CD4-positive, alpha-beta memory T cell (primary cell): Measurements from ENCODE around the gene MRPL46. TPM values are rescaled to one million over a fixed set of nuclear protein-coding genes. Genes with fewer than 3 reads are reported as not detected.

ENCODE experiments used
- CTCF ChIA-PET: fragments of 350-600 bp; sonication (Branson Sonifier 250); formaldehyde crosslinking; loops from one replicate; lab custom pipeline; 2021; ENCODE audit warnings: inconsistent platforms; ENCODE audit not compliant: partially characterized antibody; lab: Charles Lee
- POLR2A ChIA-PET: fragments of 350-600 bp; sonication (Branson Sonifier 250); formaldehyde crosslinking; loops from one replicate; lab custom pipeline; 2021; ENCODE audit not compliant: partially characterized antibody; lab: Charles Lee
- DNase-seq, 5 donors: peaks; one replicate each; pipeline versions ENCODE4 v3.0.0 to v3.0.0-alpha.2; 2020 to 2022; ENCODE audit warnings: mixed read lengths in 1 of 5
- H3K27ac ChIP-seq: one replicate; pipeline ENCODE4 v1.7.0; 2013; ENCODE audit warnings: low read depth, low read length
- H3K27me3 ChIP-seq: 2 replicates; pipeline ENCODE4 v1.7.0; 2013; ENCODE audit warnings: mild to moderate bottlenecking, low read length, moderate library complexity; ENCODE audit not compliant: insufficient read depth
- H3K36me3 ChIP-seq: 2 replicates; pipeline ENCODE4 v1.7.0; 2013; ENCODE audit warnings: mild to moderate bottlenecking, low read length, moderate library complexity; ENCODE audit not compliant: insufficient read depth
- H3K4me1 ChIP-seq: 2 replicates; pipeline ENCODE4 v1.7.0; 2013; ENCODE audit warnings: mild to moderate bottlenecking, low read length, moderate library complexity; ENCODE audit not compliant: insufficient read depth
- H3K4me3 ChIP-seq, 2 donors: one replicate each; pipeline ENCODE4 v1.7.0; 2013; ENCODE audit warnings: low read length in 2 of 2, mild to moderate bottlenecking in 1 of 2
- H3K9me3 ChIP-seq, 2 donors: one replicate each; pipeline ENCODE4 v1.7.0; 2013; ENCODE audit warnings: low read length in 2 of 2, control low read depth in 1 of 2; ENCODE audit not compliant: control insufficient read depth in 1 of 2
- H3K27ac Mint-ChIP-seq, 7 donors: one replicate each; pipeline ENCODE4 v1.8.0; 2020 to 2021; ENCODE audit warnings: mixed read lengths in 7 of 7, mild to moderate bottlenecking in 6 of 7, inconsistent platforms in 3 of 7, moderate library complexity in 3 of 7
- H3K27me3 Mint-ChIP-seq, 2 donors: one replicate each; pipeline ENCODE4 v1.8.0; 2020 to 2021; ENCODE audit warnings: mixed read lengths in 2 of 2
- H3K36me3 Mint-ChIP-seq, 2 donors: one replicate each; pipeline ENCODE4 v1.8.0; 2020 to 2021; ENCODE audit warnings: mixed read lengths in 2 of 2, inconsistent platforms in 1 of 2, mild to moderate bottlenecking in 1 of 2
- H3K4me1 Mint-ChIP-seq, 4 donors: one replicate each; pipeline ENCODE4 v1.8.0; 2020 to 2021; ENCODE audit warnings: mixed read lengths in 4 of 4, mild to moderate bottlenecking in 1 of 4
- H3K4me3 Mint-ChIP-seq, 8 donors: one replicate each; pipeline ENCODE4 v1.8.0; 2020 to 2021; ENCODE audit warnings: mixed read lengths in 8 of 8, mild to moderate bottlenecking in 7 of 8, moderate library complexity in 6 of 8, inconsistent platforms in 3 of 8
- H3K9me3 Mint-ChIP-seq, 8 donors: one replicate each; pipeline ENCODE4 v1.8.0; 2020 to 2021; ENCODE audit warnings: mixed read lengths in 8 of 8, mild to moderate bottlenecking in 5 of 8, inconsistent platforms in 3 of 8, moderate library complexity in 1 of 8
- intact Hi-C: fragments of 100-400 bp; cut with micrococcal nuclease; formaldehyde crosslinking; loops from one replicate; pipeline ENCODE4 v1.15.1; 2023
- polyA plus RNA-seq, 2 donors: library from polyadenylated mRNA; unstranded; fragments of 300-500 nt; fragmentation: Illumina TruSeq; gene quantifications; one replicate each; pipeline ENCODE4 v1.2.3, GENCODE V29; 2021
- total RNA-seq, 2 experiments: library from RNA; stranded (reverse); gene quantifications; one replicate each; pipeline ENCODE4 v1.2.3, GENCODE V29; 2021

MRPL46 gene
- total and polyA plus RNA-seq, 4 experiments from 2014 or later: 25.9 to 60.9 (median 44.5) TPM

DNA sequence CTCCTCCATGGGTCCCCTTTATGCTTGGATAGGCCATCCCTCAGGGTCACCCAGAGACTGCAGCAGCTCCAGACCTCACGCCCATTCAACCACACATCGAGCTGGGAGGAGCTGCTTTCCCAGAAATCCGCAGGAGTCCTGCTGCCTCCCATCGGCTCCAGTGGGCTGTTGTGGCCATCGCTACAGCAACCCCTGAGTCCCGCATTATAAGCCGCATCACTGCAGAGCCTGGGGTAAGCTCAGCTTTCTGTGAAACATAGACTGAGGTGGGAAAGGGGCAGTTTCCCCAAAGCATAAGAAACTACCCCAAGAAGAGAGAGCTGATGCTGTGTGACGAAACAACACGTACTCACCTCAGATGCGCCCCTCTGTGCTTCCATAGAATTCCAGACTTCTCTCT lies 35.7 kb downstream of the MRPL46 start:
- Mint-ChIP-seq H3K36me3 (no peaks in the 10 kb centered on the region), H3K4me1 (no peaks in the 10 kb centered on the region), H3K4me3 (no peak overlapping the region), H3K9me3 (no peaks in the 10 kb centered on the region), H3K27ac (no peak overlapping the region), H3K27me3 (peaks cover 12 to 29% of the 10 kb centered on the region in 2 donors)
- no peak for DNase-seq
- ChIA-PET POLR2A (no interaction called here), CTCF (no interaction called here)
- H3K27me3 ChIP-seq: no peaks in the 10 kb centered on the region
- no peaks in the 10 kb centered on the region for H3K9me3 ChIP-seq
- H3K4me1 ChIP-seq: no peaks in the 10 kb centered on the region
- no peak overlapping the region for H3K4me3 ChIP-seq
- no peaks in the 10 kb centered on the region for H3K36me3 ChIP-seq
- intact Hi-C loops: no loop called here
- H3K27ac ChIP-seq: no peak overlapping the region

DNA sequence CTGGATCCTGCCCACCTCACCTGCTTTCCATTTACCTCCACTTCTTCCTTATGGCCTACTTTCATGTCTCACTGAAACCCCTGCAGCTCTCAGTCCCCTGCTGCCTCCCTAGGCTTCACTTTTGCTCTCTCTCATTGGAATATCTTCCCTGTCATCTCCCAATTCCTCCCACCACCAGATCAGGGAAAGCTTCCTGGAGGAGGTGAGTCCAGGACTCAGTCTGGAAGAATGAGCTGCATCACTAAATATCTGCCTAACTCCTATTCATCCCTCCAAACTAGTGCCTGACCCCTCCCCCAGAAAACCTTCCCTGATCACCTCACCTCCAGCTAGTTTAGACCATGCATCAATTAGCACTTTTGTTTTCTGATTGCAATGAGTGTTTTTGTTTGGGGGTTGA lies 37.1 kb downstream of the MRPL46 start:
- POLR2A ChIA-PET: no interaction called here

DNA sequence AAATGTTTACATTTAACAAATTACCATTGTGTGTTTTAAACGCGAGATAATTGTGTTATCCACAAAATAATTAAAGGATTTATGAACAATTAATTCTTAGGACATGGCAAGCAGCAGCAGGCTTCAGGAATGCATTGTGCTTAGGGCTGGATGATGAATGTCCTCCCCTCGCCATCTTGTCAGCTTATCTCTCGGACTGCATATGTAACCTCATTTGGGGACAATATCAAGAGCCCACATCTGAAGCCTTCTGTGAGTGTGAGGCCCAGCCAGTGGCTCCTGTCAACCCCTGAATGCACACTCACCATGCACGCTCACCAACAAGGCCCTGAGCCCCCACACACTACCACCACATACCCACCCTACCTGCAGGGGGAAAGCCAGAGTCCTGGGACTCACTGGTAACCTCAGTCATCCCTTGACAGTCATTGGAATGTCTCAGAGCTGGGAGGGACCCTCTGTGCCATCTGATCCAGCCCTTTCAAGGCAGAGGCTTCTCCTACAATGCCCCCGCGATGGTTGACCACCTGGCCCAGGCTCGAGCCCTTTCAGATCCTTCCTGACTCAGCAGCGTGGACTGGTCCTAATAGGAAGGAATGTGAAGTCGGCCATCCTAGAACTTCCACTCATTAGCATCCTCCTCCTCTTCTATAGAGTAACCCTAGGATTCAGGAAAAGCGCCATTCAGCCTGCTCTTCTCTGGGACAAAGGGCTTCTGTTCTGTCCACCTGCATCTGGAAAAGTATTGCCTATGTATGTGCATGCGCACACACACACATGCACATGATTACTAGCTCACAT lies 38.2 kb downstream of the MRPL46 start:
- Histone ChIP-seq H3K4me3 (no peak overlapping the region), H3K27ac (no peak overlapping the region), H3K27me3 (no peaks in the 10 kb centered on the region), H3K4me1 (no peaks in the 10 kb centered on the region), H3K9me3 (no peaks in the 10 kb centered on the region), H3K36me3 (no peaks in the 10 kb centered on the region)
- Mint-ChIP-seq H3K4me3 (no peak overlapping the region), H3K9me3 (no peaks in the 10 kb centered on the region), H3K4me1 (no peaks in the 10 kb centered on the region), H3K27ac (no peak overlapping the region), H3K27me3 (peaks cover 11 to 34% of the 10 kb centered on the region in 2 donors), H3K36me3 (no peaks in the 10 kb centered on the region)
- ChIA-PET POLR2A (no interaction called here), CTCF (no interaction called here)
- no peak for DNase-seq
- intact Hi-C loops: no loop called here

More for the DNA sequence above, 37.1 kb downstream of the MRPL46 start:
- CTCF ChIA-PET: no interaction called here
- Histone ChIP-seq H3K4me3 (no peak overlapping the region), H3K27ac (no peak overlapping the region), H3K36me3 (no peaks in the 10 kb centered on the region), H3K9me3 (no peaks in the 10 kb centered on the region), H3K4me1 (no peaks in the 10 kb centered on the region), H3K27me3 (no peaks in the 10 kb centered on the region)
- DNase-seq: no peak
- Mint-ChIP-seq H3K27ac (no peak overlapping the region), H3K9me3 (no peaks in the 10 kb centered on the region), H3K27me3 (peaks cover 11 to 31% of the 10 kb centered on the region in 2 donors), H3K4me1 (no peaks in the 10 kb centered on the region), H3K36me3 (no peaks in the 10 kb centered on the region), H3K4me3 (no peak overlapping the region)
- intact Hi-C loops: no loop called here

DNA sequence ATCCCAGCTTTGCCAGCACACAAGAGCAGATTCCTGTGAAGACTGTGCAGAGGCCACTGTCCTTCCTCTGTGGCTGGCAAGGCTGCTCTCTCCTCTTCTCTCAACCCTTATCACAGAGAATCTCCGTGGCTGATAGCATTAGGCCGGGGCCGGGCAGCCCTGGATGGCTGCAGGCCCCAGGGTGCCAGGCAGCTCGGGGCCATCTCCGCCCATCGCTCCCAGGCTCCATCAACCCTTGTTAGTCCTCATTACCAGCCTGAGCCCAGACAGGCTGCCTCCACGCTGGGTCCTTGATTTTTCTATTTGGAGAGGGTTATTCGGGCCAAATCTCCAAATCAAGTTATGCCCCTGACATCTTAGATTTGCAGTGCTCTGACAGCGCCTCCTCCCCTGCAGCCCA lies 39.1 kb downstream of the MRPL46 start:
- H3K36me3 ChIP-seq: no peaks in the 10 kb centered on the region
- intact Hi-C loops: no loop called here
- no peaks in the 10 kb centered on the region for H3K36me3 Mint-ChIP-seq
- H3K4me3 Mint-ChIP-seq: no peak overlapping the region
- H3K4me1 ChIP-seq: no peaks in the 10 kb centered on the region
- H3K27me3 Mint-ChIP-seq: peaks cover 11 to 29% of the 10 kb centered on the region in 2 donors
- no peak overlapping the region for H3K4me3 ChIP-seq
- no peaks in the 10 kb centered on the region for H3K27me3 ChIP-seq
- no peak overlapping the region for H3K27ac Mint-ChIP-seq
- ChIA-PET POLR2A (no interaction called here), CTCF (no interaction called here)
- no peaks in the 10 kb centered on the region for H3K4me1 Mint-ChIP-seq
- no peak overlapping the region for H3K27ac ChIP-seq
- no peaks in the 10 kb centered on the region for H3K9me3 ChIP-seq
- DNase-seq: no peak
- no peaks in the 10 kb centered on the region for H3K9me3 Mint-ChIP-seq

DNA sequence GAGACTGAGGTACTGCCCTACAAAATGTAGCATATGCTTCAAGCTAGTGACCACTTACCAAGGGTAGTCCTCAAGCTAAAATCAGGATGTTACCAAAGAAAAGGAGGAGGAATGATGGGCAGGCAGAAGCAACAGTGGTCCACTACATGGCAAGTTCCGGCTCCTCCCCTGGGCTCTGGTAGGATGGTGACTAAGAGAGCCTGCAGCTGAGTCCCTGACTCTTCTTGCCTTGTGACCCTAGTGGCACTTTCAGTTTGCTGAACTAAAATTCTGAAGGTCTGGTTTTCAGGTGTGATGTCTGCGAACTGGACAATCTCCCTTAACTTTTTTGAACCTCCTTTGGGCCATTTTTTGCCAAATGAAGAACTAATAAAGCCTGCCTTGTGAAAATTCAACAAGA lies 40.9 kb downstream of the MRPL46 start:
- no peak for DNase-seq
- H3K27ac Mint-ChIP-seq: no peak overlapping the region
- POLR2A ChIA-PET: no interaction called here
- CTCF ChIA-PET: no interaction called here
- H3K27me3 Mint-ChIP-seq: peaks cover 11 to 28% of the 10 kb centered on the region in 2 donors
- H3K4me3 Mint-ChIP-seq: no peak overlapping the region
- no peaks in the 10 kb centered on the region for H3K4me1 Mint-ChIP-seq
- H3K36me3 Mint-ChIP-seq: no peaks in the 10 kb centered on the region
- Histone ChIP-seq H3K4me3 (no peak overlapping the region), H3K4me1 (no peaks in the 10 kb centered on the region), H3K9me3 (no peaks in the 10 kb centered on the region), H3K27ac (no peak overlapping the region), H3K27me3 (no peaks in the 10 kb centered on the region), H3K36me3 (no peaks in the 10 kb centered on the region)
- intact Hi-C loops: no loop called here
- no peaks in the 10 kb centered on the region for H3K9me3 Mint-ChIP-seq

DNA sequence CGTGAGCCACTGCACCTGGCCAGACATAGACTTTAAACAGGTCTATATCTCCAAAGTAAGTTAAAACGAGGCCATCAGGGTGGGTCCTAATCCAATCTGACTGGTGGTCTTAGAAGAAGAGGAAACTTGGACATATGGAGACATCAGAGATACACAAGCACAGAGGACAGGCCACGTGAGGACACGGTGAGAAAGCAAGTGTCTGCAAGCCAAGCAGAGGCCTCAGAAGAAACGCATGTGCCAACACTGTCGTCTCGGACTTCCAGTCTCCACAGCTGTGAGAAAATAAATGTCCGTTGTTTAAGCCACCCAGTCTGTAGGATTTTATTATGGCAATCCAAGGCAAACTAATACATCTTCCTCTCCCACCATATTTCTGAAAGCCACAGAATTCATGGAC lies 43.9 kb downstream of the MRPL46 start:
- H3K36me3 Mint-ChIP-seq: no peaks in the 10 kb centered on the region
- Histone ChIP-seq H3K36me3 (no peaks in the 10 kb centered on the region), H3K4me1 (no peaks in the 10 kb centered on the region), H3K4me3 (no peak overlapping the region), H3K9me3 (no peaks in the 10 kb centered on the region), H3K27me3 (no peaks in the 10 kb centered on the region), H3K27ac (no peak overlapping the region)
- no peak overlapping the region for H3K4me3 Mint-ChIP-seq
- CTCF ChIA-PET: no interaction called here
- H3K4me1 Mint-ChIP-seq: no peaks in the 10 kb centered on the region
- POLR2A ChIA-PET: no interaction called here
- H3K27me3 Mint-ChIP-seq: peaks cover 9 to 21% of the 10 kb centered on the region in 2 donors
- H3K27ac Mint-ChIP-seq: no peak overlapping the region
- peaks cover 0 to 2% (median 0%) of the 10 kb centered on the region in 8 donors for H3K9me3 Mint-ChIP-seq
- intact Hi-C loops: no loop called here
- no peak for DNase-seq

DNA sequence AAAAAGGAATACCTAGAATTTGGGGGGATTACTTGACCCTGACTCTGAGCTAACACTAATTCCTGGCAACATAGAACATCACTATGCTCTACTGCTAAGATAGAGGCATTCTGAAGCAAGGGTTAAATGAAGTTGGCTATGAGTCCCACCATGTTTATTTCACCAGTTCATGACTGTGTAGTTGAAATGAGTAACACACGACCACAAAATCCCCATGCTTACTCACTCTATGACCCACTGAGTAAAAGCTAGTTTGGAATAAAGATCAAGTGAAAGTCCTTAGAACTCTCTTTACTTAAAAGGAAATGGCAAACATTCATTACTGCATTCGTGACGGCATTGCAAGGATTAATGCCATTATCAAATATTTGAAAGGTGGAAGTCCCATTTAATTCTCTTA lies 47.4 kb downstream of the MRPL46 start:
- Mint-ChIP-seq H3K9me3 (peaks cover 0 to 2% (median 0%) of the 10 kb centered on the region in 8 donors), H3K27ac (no peak overlapping the region), H3K4me1 (no peaks in the 10 kb centered on the region), H3K27me3 (peaks cover 15% of the 10 kb centered on the region in 2 donors), H3K36me3 (no peaks in the 10 kb centered on the region), H3K4me3 (no peak overlapping the region)
- no peak for DNase-seq
- no peak overlapping the region for H3K27ac ChIP-seq
- CTCF ChIA-PET: interaction anchor here (0.9 kb wide), 1 partner anchor 35 kb away, joined by 4 read pairs; no protein-coding TSS in a partner anchor
- no peaks in the 10 kb centered on the region for H3K27me3 ChIP-seq
- no peaks in the 10 kb centered on the region for H3K9me3 ChIP-seq
- intact Hi-C loops: no loop called here
- POLR2A ChIA-PET: no interaction called here
- no peaks in the 10 kb centered on the region for H3K4me1 ChIP-seq
- no peak overlapping the region for H3K4me3 ChIP-seq
- no peaks in the 10 kb centered on the region for H3K36me3 ChIP-seq
